ENCODE data around the gene NDUFB11. TPM values are rescaled to one million over a fixed set of nuclear protein-coding genes. Genes with fewer than 3 reads are reported as not detected.

NDUFB11 gene
- total RNA-seq, 2 donors from 2014 or later: 113 to 120 TPM

DNA sequence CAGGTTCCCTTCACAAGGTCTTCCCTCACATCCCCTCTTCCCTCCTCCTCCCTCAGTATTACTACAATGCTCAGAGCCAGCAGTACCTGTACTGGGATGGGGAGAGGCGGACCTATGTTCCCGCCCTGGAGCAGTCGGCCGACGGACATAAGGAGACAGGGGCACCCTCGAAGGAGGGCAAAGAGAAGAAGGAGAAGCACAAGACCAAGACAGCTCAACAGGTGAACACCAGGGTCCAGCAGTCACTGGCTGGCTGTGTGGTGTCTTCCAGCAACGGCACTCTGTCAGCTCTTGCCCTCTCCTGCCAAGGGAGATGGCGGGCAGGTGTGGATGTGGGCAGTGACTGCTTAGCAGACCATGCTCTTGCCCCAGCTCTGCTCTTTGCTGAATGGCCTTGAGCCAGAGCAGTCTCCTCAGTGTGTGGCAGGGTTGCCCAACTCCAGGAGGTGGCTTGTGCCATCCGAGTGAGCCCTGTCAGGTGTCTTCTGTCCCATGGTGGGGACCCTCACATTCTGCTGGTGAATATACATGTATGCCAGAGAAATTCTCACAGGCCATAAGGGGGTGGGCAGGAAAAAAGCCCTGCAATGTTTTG is 37.7 kb upstream of the NDUFB11 start:
- Histone ChIP-seq H3K36me3 (peaks cover 55% of the 10 kb centered on the region), H3K27ac (no peak overlapping the region), H3K4me1 (peaks cover 0 to 10% of the 10 kb centered on the region in 2 donors), H3K4me3 (no peak overlapping the region), H3K27me3 (no peaks in the 10 kb centered on the region), H3K9me3 (no peaks in the 10 kb centered on the region)
- TF ChIP-seq CTCF (IDR thresholded peaks at IDR 0.05): no peak
- no peak for DNase-seq (ENCODE audit: low spot score)

DNA sequence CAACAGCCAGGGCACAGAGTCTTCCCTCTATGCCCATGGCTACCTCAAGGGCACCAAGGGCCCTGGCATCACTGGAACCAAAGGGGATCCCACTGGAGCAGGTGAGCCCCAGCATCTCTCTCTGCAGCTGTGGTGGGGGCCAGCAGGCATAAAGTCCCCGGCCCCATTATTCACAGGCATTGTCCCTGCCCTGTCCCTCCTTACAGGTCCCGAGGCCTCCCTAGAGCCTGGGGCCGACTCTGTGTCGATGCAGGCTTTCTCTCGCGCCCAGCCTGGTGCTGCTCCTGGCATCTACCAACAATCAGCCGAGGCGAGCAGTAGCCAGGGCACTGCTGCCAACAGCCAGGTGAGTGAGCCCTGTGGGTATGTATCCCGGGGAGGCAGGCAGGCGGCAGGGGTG is 36.8 kb upstream of the NDUFB11 start:
- H3K4me1 ChIP-seq: peaks cover 0 to 10% of the 10 kb centered on the region in 2 donors
- no peaks in the 10 kb centered on the region for H3K9me3 ChIP-seq
- H3K36me3 ChIP-seq: peaks cover 63% of the 10 kb centered on the region
- TF ChIP-seq CTCF (IDR thresholded peaks at IDR 0.05): no peak
- no peaks in the 10 kb centered on the region for H3K27me3 ChIP-seq
- H3K27ac ChIP-seq: no peak overlapping the region
- no peak overlapping the region for H3K4me3 ChIP-seq
- no peak for DNase-seq (ENCODE audit: low spot score)

DNA sequence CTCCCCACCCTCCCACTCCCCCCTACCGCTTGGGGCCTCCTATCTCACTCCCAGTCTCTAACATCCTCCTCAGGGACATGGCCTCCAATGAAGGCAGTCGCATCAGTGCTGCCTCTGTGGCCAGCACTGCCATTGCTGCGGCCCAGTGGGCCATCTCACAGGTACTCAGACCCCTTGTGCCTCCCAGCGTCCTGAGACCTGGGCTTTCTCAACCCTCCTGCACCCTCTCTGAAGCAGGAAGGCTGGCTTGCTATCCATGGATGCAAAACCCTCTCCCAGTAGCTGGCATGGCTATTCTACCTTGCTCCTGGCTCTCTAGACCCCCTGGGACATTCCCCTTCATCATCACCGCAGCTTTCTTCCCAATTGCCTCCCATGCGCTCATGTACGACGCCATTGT is 35.8 kb upstream of the NDUFB11 start:
- peak overlapping the region in 1 of 2 donors; percentile 63 for H3K27ac ChIP-seq
- peaks cover 0 to 10% of the 10 kb centered on the region in 2 donors for H3K4me1 ChIP-seq
- no peak for TF ChIP-seq CTCF (IDR thresholded peaks at IDR 0.05)
- H3K27me3 ChIP-seq: no peaks in the 10 kb centered on the region
- peaks cover 61% of the 10 kb centered on the region for H3K36me3 ChIP-seq
- no peaks in the 10 kb centered on the region for H3K9me3 ChIP-seq
- no peak overlapping the region for H3K4me3 ChIP-seq
- no peak for DNase-seq (ENCODE audit: low spot score)

- H3K27me3 ChIP-seq: no peaks in the 10 kb centered on the region
- no peak overlapping the region for H3K4me3 ChIP-seq
- H3K4me1 ChIP-seq: peaks cover 0 to 10% of the 10 kb centered on the region in 2 donors
- H3K27ac ChIP-seq: peak overlapping the region; percentile 52 to 63
- no peaks in the 10 kb centered on the region for H3K9me3 ChIP-seq
- peaks cover 61% of the 10 kb centered on the region for H3K36me3 ChIP-seq
- no peak for DNase-seq (ENCODE audit: low spot score)
- TF ChIP-seq CTCF (IDR thresholded peaks at IDR 0.05): no peak
Measured at GRCh38 chrX:47179928-47180255, 35.4 kb upstream of the NDUFB11 start.

- TF ChIP-seq CTCF (IDR thresholded peaks at IDR 0.05): no peak
- Histone ChIP-seq H3K9me3 (no peaks in the 10 kb centered on the region), H3K4me1 (peaks cover 0 to 10% of the 10 kb centered on the region in 2 donors), H3K27ac (peak overlapping the region; percentile 52 to 78), H3K27me3 (no peaks in the 10 kb centered on the region), H3K4me3 (no peak overlapping the region), H3K36me3 (peaks cover 60% of the 10 kb centered on the region)
- peak; percentile 72 for DNase-seq (ENCODE audit: low spot score)
Measured at GRCh38 chrX:47179221-47179927, 34.9 kb upstream of the NDUFB11 start.

All from right atrium auricular region (tissue), 2 donors.